OCI-LY7 (cell line): ENCODE measurements around the gene NR0B1.

Experiments
- EZH2phosphoT487 ChIP-seq: fragments of 200-600 bp; sonication (generic); IDR thresholded peaks from 2 replicates; pipeline ENCODE4 v1.6.1; 2018; ENCODE audit warnings: low read depth, borderline replicate concordance, mild to moderate bottlenecking, mixed run types, antibody characterized with exemption, low read length, moderate library complexity, mixed read lengths
- TF ChIP-seq, protein P1 (sequence below): fragments of 200-600 bp; sonication (generic); conservative IDR thresholded peaks from 2 replicates; pipeline ENCODE4 v1.5.1; 2014; ENCODE audit warnings: mild to moderate bottlenecking, antibody characterized with exemption, low read length, moderate library complexity, mixed read lengths

DNA sequence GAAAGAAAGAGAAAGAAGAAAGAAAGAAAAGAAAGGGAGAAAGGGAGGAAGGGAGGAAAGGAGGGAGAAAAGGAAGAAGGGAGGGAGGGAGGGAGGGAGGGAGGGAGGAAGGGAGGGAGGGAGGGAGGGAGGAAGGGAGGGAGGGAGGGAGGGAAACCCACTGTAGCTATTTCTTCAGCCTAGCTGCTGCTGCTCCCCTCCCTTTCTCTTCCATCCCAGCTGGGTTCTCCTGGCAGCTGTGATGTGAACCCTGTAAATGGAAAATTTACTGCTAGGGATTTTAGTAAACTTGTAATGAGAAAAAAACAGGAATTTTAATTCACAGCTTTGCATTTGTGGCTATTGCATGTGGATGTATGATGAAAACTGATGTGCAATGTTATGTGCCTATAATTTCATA, 8.0 kb downstream of the NR0B1 start:
- no peak for TF ChIP-seq EZH2phosphoT487
- TF ChIP-seq, protein P1, sequence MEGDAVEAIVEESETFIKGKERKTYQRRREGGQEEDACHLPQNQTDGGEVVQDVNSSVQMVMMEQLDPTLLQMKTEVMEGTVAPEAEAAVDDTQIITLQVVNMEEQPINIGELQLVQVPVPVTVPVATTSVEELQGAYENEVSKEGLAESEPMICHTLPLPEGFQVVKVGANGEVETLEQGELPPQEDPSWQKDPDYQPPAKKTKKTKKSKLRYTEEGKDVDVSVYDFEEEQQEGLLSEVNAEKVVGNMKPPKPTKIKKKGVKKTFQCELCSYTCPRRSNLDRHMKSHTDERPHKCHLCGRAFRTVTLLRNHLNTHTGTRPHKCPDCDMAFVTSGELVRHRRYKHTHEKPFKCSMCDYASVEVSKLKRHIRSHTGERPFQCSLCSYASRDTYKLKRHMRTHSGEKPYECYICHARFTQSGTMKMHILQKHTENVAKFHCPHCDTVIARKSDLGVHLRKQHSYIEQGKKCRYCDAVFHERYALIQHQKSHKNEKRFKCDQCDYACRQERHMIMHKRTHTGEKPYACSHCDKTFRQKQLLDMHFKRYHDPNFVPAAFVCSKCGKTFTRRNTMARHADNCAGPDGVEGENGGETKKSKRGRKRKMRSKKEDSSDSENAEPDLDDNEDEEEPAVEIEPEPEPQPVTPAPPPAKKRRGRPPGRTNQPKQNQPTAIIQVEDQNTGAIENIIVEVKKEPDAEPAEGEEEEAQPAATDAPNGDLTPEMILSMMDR = no peak
